Neural progenitor cell (in vitro differentiated cells): ENCODE measurements around the gene TMEM139.

Experiments
- CTCF ChIP-seq: fragments of 200-600 bp; sonication (generic); IDR thresholded peaks from 2 replicates; pipeline ENCODE4 v1.5.1; 2017; ENCODE audit warnings: antibody characterized with exemption, mild to moderate bottlenecking
- EZH2 ChIP-seq: fragments of 200-600 bp; sonication (generic); IDR thresholded peaks from 2 replicates; pipeline ENCODE4 v1.6.1; 2017; ENCODE audit warnings: antibody characterized with exemption, mild to moderate bottlenecking, moderate library complexity

GRCh38 chr7:143308632-143309031, 23.9 kb downstream of the TMEM139 start:
- TF ChIP-seq CTCF = no peak
- TF ChIP-seq EZH2 = no peak
